OCI-LY7 (cell line): Measurements from ENCODE around the gene CADM2.

Experiments used
- CTCF ChIP-seq: fragments of 200-600 bp; sonication (generic); conservative IDR thresholded peaks from 2 replicates; pipeline ENCODE4 v1.5.1; 2014; ENCODE audit warnings: mild to moderate bottlenecking, antibody characterized with exemption, low read length, moderate library complexity, mixed read lengths
- EZH2phosphoT487 ChIP-seq: fragments of 200-600 bp; sonication (generic); IDR thresholded peaks from 2 replicates; pipeline ENCODE4 v1.6.1; 2018; ENCODE audit warnings: low read depth, borderline replicate concordance, mild to moderate bottlenecking, mixed run types, antibody characterized with exemption, low read length, moderate library complexity, mixed read lengths

GRCh38 chr3:84963137-84963536 is 4.3 kb downstream of the CADM2 start:
- no peak for TF ChIP-seq CTCF
- TF ChIP-seq EZH2phosphoT487: no peak
